ENCODE measurements around the gene ZDHHC11B. TPM values are rescaled to one million over a fixed set of nuclear protein-coding genes. Genes with fewer than 3 reads are reported as not detected.

ZDHHC11B gene
- total and polyA plus RNA-seq, 2 of the 13 experiments (the other 11 are each of a cell fraction or from before 2014, with no cell fraction given), result 0.11 to 0.12 TPM

GRCh38 chr5:672329-673160, 112.0 kb downstream of the ZDHHC11B start (continued):
- TF ChIP-seq TFE3 (CRISPR knock-in tag; IDR thresholded peaks at IDR 0.05) (no peak), ZNF784 (CRISPR knock-in tag; IDR thresholded peaks at IDR 0.05; ENCODE audit: borderline replicate concordance) (no peak), ZNF234 (CRISPR knock-in tag; conservative IDR thresholded peaks at IDR 0.05) (0 out of 2 replicates have a peak, but pooled peaks have one; percentile 3), ZMYM4 (CRISPR knock-in tag; IDR thresholded peaks at IDR 0.05) (no peak), E2F5 (CRISPR knock-in tag; conservative IDR thresholded peaks at IDR 0.05) (no peak), ZNF670 (CRISPR knock-in tag; IDR thresholded peaks at IDR 0.05; ENCODE audit: borderline replicate concordance) (no peak), ZBTB49 (CRISPR knock-in tag; IDR thresholded peaks at IDR 0.05; ENCODE audit: borderline replicate concordance) (no peak), FOXA3 (CRISPR knock-in tag; IDR thresholded peaks at IDR 0.05) (0 out of 2 replicates have a peak, but pooled peaks have one; percentile 22), MAFF (IDR thresholded peaks at IDR 0.05; ENCODE audit: low read depth, low read length) (0 out of 2 replicates have a peak, but pooled peaks have one; percentile 28), POLR2G (IDR thresholded peaks at IDR 0.05; ENCODE audit: low read depth, low read length) (peak; percentile 42; the same call in 1 of the 2 replicates), ZNF468 (CRISPR knock-in tag; IDR thresholded peaks at IDR 0.05) (no peak), RFX1 (IDR thresholded peaks at IDR 0.05) (peak; percentile 96), KDM5B (CRISPR knock-in tag; IDR thresholded peaks at IDR 0.05; ENCODE audit: borderline replicate concordance) (no peak), ATF7 (IDR thresholded peaks at IDR 0.05) (no peak), ATF7 (CRISPR knock-in tag; IDR thresholded peaks at IDR 0.05) (no peak), ARID3A (IDR thresholded peaks at IDR 0.05; ENCODE audit: low read depth, low read length) (0 out of 2 replicates have a peak, but pooled peaks have one; percentile 43), SAP130 (CRISPR knock-in tag; IDR thresholded peaks at IDR 0.05; ENCODE audit: low read depth) (0 out of 2 replicates have a peak, but pooled peaks have one; percentile 30), ZNF678 (CRISPR knock-in tag; IDR thresholded peaks at IDR 0.05) (no peak), DDIT3 (CRISPR knock-in tag; IDR thresholded peaks at IDR 0.05) (no peak), ZNF383 (CRISPR knock-in tag; IDR thresholded peaks at IDR 0.05; ENCODE audit: borderline replicate concordance) (no peak), ZNF564 (CRISPR knock-in tag; IDR thresholded peaks at IDR 0.05) (no peak), HOXA3 (CRISPR knock-in tag; IDR thresholded peaks at IDR 0.05) (no peak), CHD2 (IDR thresholded peaks at IDR 0.05; ENCODE audit: low read depth, low read length) (0 out of 2 replicates have a peak, but pooled peaks have one; percentile 28)
